ENCODE results near the gene CENPO. TPM values are rescaled to one million over a fixed set of nuclear protein-coding genes. Genes with fewer than 3 reads are reported as not detected.

CENPO gene
- total RNA-seq, 2 experiments from 2014 or later: 3.4 to 3.5 TPM

DNA sequence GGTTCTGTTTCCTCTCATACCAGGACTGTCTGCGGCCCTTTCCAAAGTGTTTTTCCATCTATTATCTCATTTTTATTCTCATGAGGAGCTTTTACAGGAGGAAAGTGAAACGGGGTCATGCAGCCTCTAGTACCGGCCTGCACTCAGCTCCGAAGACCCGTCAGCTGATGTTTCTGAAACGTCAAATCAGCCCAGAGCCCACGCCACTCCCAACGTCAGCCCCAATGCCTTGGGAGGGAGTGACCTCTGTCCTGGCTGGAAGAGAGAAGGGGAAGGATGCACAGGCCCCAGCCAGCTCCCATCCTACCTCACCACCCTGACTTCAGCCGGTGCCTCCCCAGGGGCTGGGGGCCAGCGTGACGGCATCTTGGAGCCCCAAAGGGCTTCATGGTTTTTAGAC, 68.3 kb downstream of the CENPO start:
- no peak overlapping the region for H3K4me3 ChIP-seq (ENCODE audit: low read length)
- CTCF ChIA-PET: no interaction called here
- no peaks in the 10 kb centered on the region for H3K4me1 ChIP-seq (ENCODE audit: insufficient read depth, low read length)
- Mint-ChIP-seq H3K9me3 (no peaks in the 10 kb centered on the region), H3K4me1 (ENCODE audit: low read depth) (no peaks in the 10 kb centered on the region), H3K36me3 (ENCODE audit: low read depth) (no peaks in the 10 kb centered on the region), H3K27ac (no peak overlapping the region), H3K27me3 (no peaks in the 10 kb centered on the region), H3K4me3 (no peak overlapping the region)
- no peaks in the 10 kb centered on the region for H3K9me3 ChIP-seq (ENCODE audit: control insufficient read depth in 1 of 2, insufficient read depth in 1 of 2, low read length in 2 of 2)
- H3K27me3 ChIP-seq (ENCODE audit: control insufficient read depth in 1 of 2, insufficient read depth in 2 of 2, low read length in 2 of 2): no peaks in the 10 kb centered on the region
- no peaks in the 10 kb centered on the region for H3K36me3 ChIP-seq (ENCODE audit: insufficient read depth, low read length)
- TF ChIP-seq, protein P1, sequence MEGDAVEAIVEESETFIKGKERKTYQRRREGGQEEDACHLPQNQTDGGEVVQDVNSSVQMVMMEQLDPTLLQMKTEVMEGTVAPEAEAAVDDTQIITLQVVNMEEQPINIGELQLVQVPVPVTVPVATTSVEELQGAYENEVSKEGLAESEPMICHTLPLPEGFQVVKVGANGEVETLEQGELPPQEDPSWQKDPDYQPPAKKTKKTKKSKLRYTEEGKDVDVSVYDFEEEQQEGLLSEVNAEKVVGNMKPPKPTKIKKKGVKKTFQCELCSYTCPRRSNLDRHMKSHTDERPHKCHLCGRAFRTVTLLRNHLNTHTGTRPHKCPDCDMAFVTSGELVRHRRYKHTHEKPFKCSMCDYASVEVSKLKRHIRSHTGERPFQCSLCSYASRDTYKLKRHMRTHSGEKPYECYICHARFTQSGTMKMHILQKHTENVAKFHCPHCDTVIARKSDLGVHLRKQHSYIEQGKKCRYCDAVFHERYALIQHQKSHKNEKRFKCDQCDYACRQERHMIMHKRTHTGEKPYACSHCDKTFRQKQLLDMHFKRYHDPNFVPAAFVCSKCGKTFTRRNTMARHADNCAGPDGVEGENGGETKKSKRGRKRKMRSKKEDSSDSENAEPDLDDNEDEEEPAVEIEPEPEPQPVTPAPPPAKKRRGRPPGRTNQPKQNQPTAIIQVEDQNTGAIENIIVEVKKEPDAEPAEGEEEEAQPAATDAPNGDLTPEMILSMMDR (IDR thresholded peaks at IDR 0.05): no peak
- ATAC-seq (ENCODE audit: poor library complexity) (no peak), DNase-seq (no peak)
- POLR2A ChIA-PET: no interaction called here
- no peak overlapping the region for H3K27ac ChIP-seq (ENCODE audit: low read depth in 1 of 2, low read length in 2 of 2)
- intact Hi-C loops (cut with DNase I, micrococcal nuclease): no loop called here

DNA sequence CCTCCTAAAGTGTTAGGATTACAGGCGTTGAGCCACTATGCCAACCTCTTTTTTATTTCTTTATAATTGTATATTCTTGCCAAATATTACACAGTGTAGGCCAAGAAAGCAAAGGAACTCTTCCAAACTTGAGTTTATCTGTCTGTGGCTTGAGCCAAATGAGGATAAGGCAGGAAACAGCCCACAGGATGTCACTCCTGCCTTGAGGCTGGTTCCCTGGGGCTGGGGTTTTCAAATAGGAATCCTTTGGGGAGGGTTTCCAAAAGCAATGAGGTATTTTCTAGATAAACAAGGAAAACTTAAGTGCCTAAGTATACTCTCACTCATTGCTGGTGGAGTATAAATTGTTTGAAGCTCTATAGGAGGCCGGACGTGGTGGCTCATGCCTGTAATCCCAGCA, 70.4 kb downstream of the CENPO start:
- Mint-ChIP-seq H3K27me3 (no peaks in the 10 kb centered on the region), H3K27ac (no peak overlapping the region), H3K4me1 (ENCODE audit: low read depth) (no peaks in the 10 kb centered on the region), H3K9me3 (no peaks in the 10 kb centered on the region), H3K4me3 (no peak overlapping the region), H3K36me3 (ENCODE audit: low read depth) (peaks cover 5% of the 10 kb centered on the region)
- TF ChIP-seq, protein P1 (IDR thresholded peaks at IDR 0.05): no peak
- Histone ChIP-seq H3K27ac (ENCODE audit: low read depth in 1 of 2, low read length in 2 of 2) (no peak overlapping the region), H3K36me3 (ENCODE audit: insufficient read depth, low read length) (no peaks in the 10 kb centered on the region), H3K4me1 (ENCODE audit: insufficient read depth, low read length) (no peaks in the 10 kb centered on the region), H3K9me3 (ENCODE audit: control insufficient read depth in 1 of 2, insufficient read depth in 1 of 2, low read length in 2 of 2) (no peaks in the 10 kb centered on the region), H3K4me3 (ENCODE audit: low read length) (no peak overlapping the region), H3K27me3 (ENCODE audit: control insufficient read depth in 1 of 2, insufficient read depth in 2 of 2, low read length in 2 of 2) (no peaks in the 10 kb centered on the region)
- intact Hi-C loops (cut with DNase I, micrococcal nuclease): no loop called here
- ATAC-seq (ENCODE audit: poor library complexity) (no peak), DNase-seq (no peak)
- POLR2A ChIA-PET: no interaction called here
- CTCF ChIA-PET: no interaction called here

DNA sequence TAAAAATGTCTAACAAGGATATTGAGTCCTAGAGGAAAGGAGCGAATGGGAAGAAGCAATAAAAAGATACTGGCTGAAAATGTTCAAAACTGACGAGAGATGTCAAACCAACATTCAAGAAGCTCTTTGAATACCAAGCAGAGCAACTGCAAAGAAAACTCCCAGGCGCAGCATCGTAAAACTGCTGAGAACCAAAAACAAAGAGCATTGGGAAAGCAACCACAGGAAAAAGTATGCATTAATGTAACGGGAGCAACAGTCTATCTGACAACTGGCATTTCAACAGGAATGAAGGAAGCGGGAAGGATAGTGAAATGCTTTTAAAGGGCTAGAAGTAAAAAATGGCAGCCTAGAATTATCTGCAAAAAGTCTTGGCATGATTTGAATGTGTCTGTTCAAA, 73.7 kb downstream of the CENPO start:
- intact Hi-C loops (cut with DNase I, micrococcal nuclease): no loop called here
- Histone ChIP-seq H3K27ac (ENCODE audit: low read depth in 1 of 2, low read length in 2 of 2) (no peak overlapping the region), H3K27me3 (ENCODE audit: control insufficient read depth in 1 of 2, insufficient read depth in 2 of 2, low read length in 2 of 2) (no peaks in the 10 kb centered on the region), H3K4me1 (ENCODE audit: insufficient read depth, low read length) (no peaks in the 10 kb centered on the region), H3K9me3 (ENCODE audit: control insufficient read depth in 1 of 2, insufficient read depth in 1 of 2, low read length in 2 of 2) (no peaks in the 10 kb centered on the region), H3K4me3 (ENCODE audit: low read length) (no peak overlapping the region), H3K36me3 (ENCODE audit: insufficient read depth, low read length) (peaks cover 12% of the 10 kb centered on the region)
- Mint-ChIP-seq H3K4me3 (no peak overlapping the region), H3K27me3 (no peaks in the 10 kb centered on the region), H3K9me3 (no peaks in the 10 kb centered on the region), H3K4me1 (ENCODE audit: low read depth) (no peaks in the 10 kb centered on the region), H3K36me3 (ENCODE audit: low read depth) (peaks cover 15% of the 10 kb centered on the region), H3K27ac (no peak overlapping the region)
- ATAC-seq (ENCODE audit: poor library complexity): no peak
- TF ChIP-seq, protein P1 (IDR thresholded peaks at IDR 0.05): no peak
- no peak for DNase-seq
- POLR2A ChIA-PET: no interaction called here
- CTCF ChIA-PET: no interaction called here

Measured in CD4-positive, alpha-beta T cell (primary cell).